Type B pancreatic cell (in vitro differentiated cells): ENCODE measurements around the gene SPTLC1. TPM values are rescaled to one million over a fixed set of nuclear protein-coding genes. Genes with fewer than 3 reads are reported as not detected.
"Not testable (repeated sequence)": the region's sequence is repeated elsewhere in the genome, so short reads cannot be mapped to it uniquely, and the experiment has no call there.

Source experiments
- DNase-seq: peaks from one replicate; pipeline ENCODE4 v3.0.0; 2021; ENCODE audit warnings: mixed read lengths; ENCODE audit not compliant: unreplicated experiment; ENCODE audit errors: extremely low spot score
- H3K27ac Mint-ChIP-seq: 2 replicates; pipeline ENCODE4 v1.8.0; 2021; ENCODE audit warnings: mild to moderate bottlenecking, mixed read lengths
- H3K27me3 Mint-ChIP-seq: 2 replicates; pipeline ENCODE4 v1.8.0; 2021; ENCODE audit warnings: mixed read lengths
- H3K36me3 Mint-ChIP-seq: 2 replicates; pipeline ENCODE4 v1.8.0; 2021; ENCODE audit warnings: mixed read lengths
- H3K4me1 Mint-ChIP-seq: one replicate; pipeline ENCODE4 v1.8.0; 2021; ENCODE audit warnings: mixed read lengths; ENCODE audit not compliant: unreplicated experiment
- H3K4me3 Mint-ChIP-seq: 2 replicates; pipeline ENCODE4 v1.8.0; 2021; ENCODE audit warnings: mild to moderate bottlenecking, mixed read lengths
- H3K9me3 Mint-ChIP-seq: 2 replicates; pipeline ENCODE4 v1.8.0; 2021; ENCODE audit warnings: mixed read lengths
- CTCF ChIP-seq: fragments of 200-600 bp; sonication (generic); conservative IDR thresholded peaks from 2 replicates; pipeline ENCODE4 v1.5.0; 2021; ENCODE audit warnings: antibody characterized with exemption, mild to moderate bottlenecking
- total RNA-seq: library from RNA; stranded (reverse); gene quantifications from 2 replicates; pipeline ENCODE4 v1.2.1, GENCODE V29; 2021; ENCODE audit warnings: low replicate concordance

Gene SPTLC1
- total RNA-seq, 1 donor from 2014 or later: 66.1 TPM

- no peaks in the 10 kb centered on the region for H3K4me1 Mint-ChIP-seq
- H3K27me3 Mint-ChIP-seq: no peaks in the 10 kb centered on the region
- H3K4me3 Mint-ChIP-seq: no peak overlapping the region
- H3K27ac Mint-ChIP-seq: no peak overlapping the region
- no peak for TF ChIP-seq CTCF
- DNase-seq: no peak
- H3K36me3 Mint-ChIP-seq: peaks cover 30% of the 10 kb centered on the region
- no peaks in the 10 kb centered on the region for H3K9me3 Mint-ChIP-seq
Observed at GRCh38 chr9:92032891-92033290, 82.3 kb downstream of the SPTLC1 start.

- H3K27ac Mint-ChIP-seq: no peak overlapping the region
- DNase-seq: no peak
- H3K4me3 Mint-ChIP-seq: no peak overlapping the region
- no peaks in the 10 kb centered on the region for H3K27me3 Mint-ChIP-seq
- H3K36me3 Mint-ChIP-seq: peaks cover 24% of the 10 kb centered on the region
- no peaks in the 10 kb centered on the region for H3K9me3 Mint-ChIP-seq
- H3K4me1 Mint-ChIP-seq: no peaks in the 10 kb centered on the region
- no peak for TF ChIP-seq CTCF
Observed at GRCh38 chr9:92030367-92030766, 84.8 kb downstream of the SPTLC1 start.

GRCh38 chr9:92029553-92029952, 85.7 kb downstream of the SPTLC1 start:
- Mint-ChIP-seq H3K36me3 (peaks cover 22% of the 10 kb centered on the region), H3K9me3 (no peaks in the 10 kb centered on the region), H3K27me3 (no peaks in the 10 kb centered on the region), H3K4me1 (no peaks in the 10 kb centered on the region), H3K4me3 (no peak overlapping the region), H3K27ac (no peak overlapping the region)
- peak; percentile 58 for TF ChIP-seq CTCF
- DNase-seq: no peak

- Mint-ChIP-seq H3K9me3 (no peaks in the 10 kb centered on the region), H3K27me3 (no peaks in the 10 kb centered on the region), H3K27ac (no peak overlapping the region), H3K36me3 (peaks cover 11% of the 10 kb centered on the region), H3K4me1 (no peaks in the 10 kb centered on the region), H3K4me3 (no peak overlapping the region)
- TF ChIP-seq CTCF: no peak
- DNase-seq: no peak
Observed at GRCh38 chr9:92026206-92027002, 88.8 kb downstream of the SPTLC1 start.

- not testable (repeated sequence) for H3K4me3 Mint-ChIP-seq, H3K36me3 Mint-ChIP-seq, H3K27ac Mint-ChIP-seq
Observed at GRCh38 chr9:92021785-92022541, 93.2 kb downstream of the SPTLC1 start.

GRCh38 chr9:92019658-92020057, 95.6 kb downstream of the SPTLC1 start:
- H3K36me3 Mint-ChIP-seq: no peaks in the 10 kb centered on the region
- H3K4me3 Mint-ChIP-seq: no peak overlapping the region
- no peaks in the 10 kb centered on the region for H3K9me3 Mint-ChIP-seq
- TF ChIP-seq CTCF: no peak
- no peak for DNase-seq
- H3K27ac Mint-ChIP-seq: no peak overlapping the region
- H3K4me1 Mint-ChIP-seq: no peaks in the 10 kb centered on the region
- no peaks in the 10 kb centered on the region for H3K27me3 Mint-ChIP-seq

More at GRCh38 chr9:92021785-92022541, 93.2 kb downstream of the SPTLC1 start:
- H3K27me3 Mint-ChIP-seq, DNase-seq, H3K9me3 Mint-ChIP-seq, H3K4me1 Mint-ChIP-seq: not testable (repeated sequence)
